MCF 10A (cell line): ENCODE measurements around the gene TMEM170A. TPM values are rescaled to one million over a fixed set of nuclear protein-coding genes. Genes with fewer than 3 reads are reported as not detected.
"Not testable (repeated sequence)": the region's sequence is repeated elsewhere in the genome, so short reads cannot be mapped to it uniquely, and the experiment has no call there.

Experiments used
- BruUV-seq: library from RNA; stranded (reverse); fragments of 400-500 nt; replicated peaks from 2 replicates; lab custom pipeline; 2021; lab: Mats Ljungman, UMichigan
- CTCF ChIA-PET: fragments of 300-600 bp; sonication (Branson Sonifier 250); formaldehyde crosslinking; extraction: SDS; loops from one replicate; lab custom pipeline; 2021; ENCODE audit warnings: antibody characterized with exemption, inconsistent platforms; lab: Yijun Ruan, JAX
- POLR2A ChIA-PET: fragments of 300-600, 350-650 bp; sonication (Branson Sonifier 250); formaldehyde crosslinking; extraction: SDS; loops from one replicate; lab custom pipeline; 2020; ENCODE audit warnings: antibody characterized with exemption, inconsistent platforms; lab: Yijun Ruan, JAX
- DNase-seq: peaks from one replicate; pipeline ENCODE4 v3.0.0-alpha.2; 2018; ENCODE audit not compliant: unreplicated experiment
- H3K27ac Mint-ChIP-seq: one replicate; pipeline ENCODE4 v1.8.0; 2022; ENCODE audit warnings: mild to moderate bottlenecking, low read depth, mixed read lengths; ENCODE audit not compliant: unreplicated experiment
- H3K27me3 Mint-ChIP-seq: one replicate; pipeline ENCODE4 v1.8.0; 2022; ENCODE audit warnings: mixed read lengths; ENCODE audit not compliant: insufficient read depth, unreplicated experiment
- H3K36me3 Mint-ChIP-seq: one replicate; pipeline ENCODE4 v1.8.0; 2022; ENCODE audit warnings: mild to moderate bottlenecking, moderate library complexity, mixed read lengths; ENCODE audit not compliant: insufficient read depth, unreplicated experiment
- H3K4me1 Mint-ChIP-seq: one replicate; pipeline ENCODE4 v1.8.0; 2022; ENCODE audit warnings: mixed read lengths; ENCODE audit not compliant: insufficient read depth, unreplicated experiment
- H3K4me3 Mint-ChIP-seq: one replicate; pipeline ENCODE4 v1.8.0; 2022; ENCODE audit warnings: mild to moderate bottlenecking, moderate library complexity, mixed read lengths; ENCODE audit not compliant: unreplicated experiment
- H3K9me3 Mint-ChIP-seq: one replicate; pipeline ENCODE4 v1.8.0; 2022; ENCODE audit warnings: mixed read lengths; ENCODE audit not compliant: unreplicated experiment
- intact Hi-C: fragments of 100-400 bp; cut with micrococcal nuclease; formaldehyde crosslinking; loops from 2 replicates; pipeline ENCODE4 v1.14.1; 2022
- total RNA-seq: library from RNA; stranded (reverse); gene quantifications from 2 replicates; pipeline ENCODE4 v1.2.3, GENCODE V29; 2022
- TF ChIP-seq, protein P1 (sequence below): fragments of 200-600 bp; IDR thresholded peaks from one replicate; pipeline ENCODE4 v1.8.0; 2022; ENCODE audit warnings: antibody characterized with exemption, mild to moderate bottlenecking; ENCODE audit not compliant: unreplicated experiment

The TMEM170A gene
- total RNA-seq, 1 experiment from 2014 or later: 20.1 TPM

GRCh38 chr16:75429621-75430403 lies 34.7 kb downstream of the TMEM170A start:
- H3K27me3 Mint-ChIP-seq: no peaks in the 10 kb centered on the region
- H3K4me3 Mint-ChIP-seq: no peak overlapping the region
- BruUV-seq: no TSS peak
- no peak overlapping the region for H3K27ac Mint-ChIP-seq
- ChIA-PET POLR2A (interaction anchor here (0.6 to 1.2 kb wide), 2 partner anchors 8 to 14 kb away, joined by 3 read pairs; no protein-coding TSS in a partner anchor), CTCF (interaction anchor here (0.7 kb wide), 1 partner anchor 45 kb away, joined by 6 read pairs; no protein-coding TSS in a partner anchor)
- intact Hi-C loops: no loop called here
- no peaks in the 10 kb centered on the region for H3K9me3 Mint-ChIP-seq
- H3K36me3 Mint-ChIP-seq: peaks cover 11% of the 10 kb centered on the region
- DNase-seq: no peak
- TF ChIP-seq, protein P1, sequence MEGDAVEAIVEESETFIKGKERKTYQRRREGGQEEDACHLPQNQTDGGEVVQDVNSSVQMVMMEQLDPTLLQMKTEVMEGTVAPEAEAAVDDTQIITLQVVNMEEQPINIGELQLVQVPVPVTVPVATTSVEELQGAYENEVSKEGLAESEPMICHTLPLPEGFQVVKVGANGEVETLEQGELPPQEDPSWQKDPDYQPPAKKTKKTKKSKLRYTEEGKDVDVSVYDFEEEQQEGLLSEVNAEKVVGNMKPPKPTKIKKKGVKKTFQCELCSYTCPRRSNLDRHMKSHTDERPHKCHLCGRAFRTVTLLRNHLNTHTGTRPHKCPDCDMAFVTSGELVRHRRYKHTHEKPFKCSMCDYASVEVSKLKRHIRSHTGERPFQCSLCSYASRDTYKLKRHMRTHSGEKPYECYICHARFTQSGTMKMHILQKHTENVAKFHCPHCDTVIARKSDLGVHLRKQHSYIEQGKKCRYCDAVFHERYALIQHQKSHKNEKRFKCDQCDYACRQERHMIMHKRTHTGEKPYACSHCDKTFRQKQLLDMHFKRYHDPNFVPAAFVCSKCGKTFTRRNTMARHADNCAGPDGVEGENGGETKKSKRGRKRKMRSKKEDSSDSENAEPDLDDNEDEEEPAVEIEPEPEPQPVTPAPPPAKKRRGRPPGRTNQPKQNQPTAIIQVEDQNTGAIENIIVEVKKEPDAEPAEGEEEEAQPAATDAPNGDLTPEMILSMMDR: no peak
- H3K4me1 Mint-ChIP-seq: peaks cover 18% of the 10 kb centered on the region

DNA sequence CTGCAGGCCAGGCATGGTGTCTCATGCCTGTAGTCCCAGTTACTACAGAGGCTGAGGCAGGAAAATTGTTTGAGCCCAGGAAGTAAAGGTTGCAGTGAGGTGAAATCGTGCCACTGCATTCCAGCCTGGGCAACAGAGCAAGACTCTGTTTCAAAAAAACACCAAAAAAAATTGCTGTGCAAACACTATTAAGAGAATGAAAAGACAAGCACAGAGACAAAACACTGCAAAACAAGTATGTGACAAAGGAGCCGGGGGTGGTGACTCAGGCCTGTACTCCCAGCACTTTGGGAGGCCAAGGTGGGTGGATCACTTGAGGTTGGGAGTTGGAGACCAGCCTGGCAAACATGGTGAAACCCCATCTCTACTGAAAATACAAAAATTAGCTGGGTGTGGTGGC lies 38.0 kb downstream of the TMEM170A start:
- DNase-seq, H3K27ac Mint-ChIP-seq, H3K4me3 Mint-ChIP-seq, BruUV-seq, POLR2A ChIA-PET, H3K27me3 Mint-ChIP-seq, H3K9me3 Mint-ChIP-seq, intact Hi-C loops: not testable (repeated sequence)
- peaks cover 16% of the 10 kb centered on the region for H3K36me3 Mint-ChIP-seq
- CTCF ChIA-PET: interaction anchor here (0.6 to 2.0 kb wide), 4 partner anchors 39 to 227 kb away, joined by 3 to 7 read pairs (median 4); no protein-coding TSS in a partner anchor
- peaks cover 13% of the 10 kb centered on the region for H3K4me1 Mint-ChIP-seq

DNA sequence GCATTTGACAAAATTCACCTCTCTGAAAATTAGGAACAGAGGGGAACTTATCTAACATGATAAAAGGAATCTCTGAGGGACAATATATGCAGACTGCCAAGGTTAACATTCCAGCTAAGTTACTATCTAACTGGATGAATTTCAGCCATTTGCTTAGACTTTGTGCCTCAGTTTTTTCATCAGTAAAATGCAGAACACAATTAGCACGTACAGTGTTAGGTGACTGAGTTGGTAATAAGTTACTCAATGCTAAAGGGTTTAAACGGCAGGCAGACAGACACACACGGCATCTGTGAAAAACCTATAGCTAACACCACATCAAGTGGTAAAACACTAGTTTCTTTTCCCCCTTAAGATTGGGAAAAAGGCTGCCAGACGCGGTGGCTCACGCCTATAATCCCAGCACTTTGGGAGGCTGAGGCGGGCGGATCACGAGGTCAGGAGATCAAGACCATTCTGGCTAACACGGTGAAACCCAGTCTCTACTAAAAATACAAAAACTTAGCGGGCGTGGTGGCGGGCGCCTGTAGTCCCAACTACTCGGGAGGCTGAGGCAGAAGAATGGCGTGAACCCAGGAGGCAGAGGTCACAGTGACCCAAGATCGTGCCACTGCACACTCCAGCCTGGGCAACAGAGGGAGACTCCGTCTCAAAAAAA lies 40.3 kb downstream of the TMEM170A start:
- DNase-seq, H3K9me3 Mint-ChIP-seq, H3K27me3 Mint-ChIP-seq, H3K4me3 Mint-ChIP-seq, intact Hi-C loops, H3K27ac Mint-ChIP-seq, BruUV-seq: not testable (repeated sequence)
- Mint-ChIP-seq H3K4me1 (peaks cover 17% of the 10 kb centered on the region), H3K36me3 (peaks cover 11% of the 10 kb centered on the region)
- CTCF ChIA-PET: interaction anchor here (0.5 to 1.0 kb wide), 5 partner anchors 9 to 229 kb away, joined by 3 to 4 read pairs (median 3); no protein-coding TSS in a partner anchor
- POLR2A ChIA-PET: interaction anchor here (0.6 to 0.9 kb wide), 2 partner anchors 13 to 41 kb away, joined by 3 read pairs; partner anchors contain the start of gene TMEM170A

GRCh38 chr16:75423723-75424104 lies 40.8 kb downstream of the TMEM170A start:
- intact Hi-C loops: no loop called here
- Mint-ChIP-seq H3K36me3 (peaks cover 13% of the 10 kb centered on the region), H3K27ac (no peak overlapping the region), H3K4me1 (peaks cover 17% of the 10 kb centered on the region), H3K4me3 (no peak overlapping the region), H3K9me3 (no peaks in the 10 kb centered on the region), H3K27me3 (no peaks in the 10 kb centered on the region)
- TF ChIP-seq, protein P1: no peak
- CTCF ChIA-PET: interaction anchor here (0.6 to 1.2 kb wide), 5 partner anchors 9 to 160 kb away, joined by 3 to 4 read pairs (median 4); no protein-coding TSS in a partner anchor
- POLR2A ChIA-PET: interaction anchor here (0.6 to 0.9 kb wide), 2 partner anchors 12 to 41 kb away, joined by 3 read pairs; partner anchors contain the start of gene TMEM170A
- DNase-seq: no peak
- BruUV-seq: no TSS peak
